Urinary bladder (tissue), 4 donors: ENCODE data around the gene TSPOAP1. TPM values are rescaled to one million over a fixed set of nuclear protein-coding genes. Genes with fewer than 3 reads are reported as not detected.
"Not testable (repeated sequence)": the region's sequence is repeated elsewhere in the genome, so short reads cannot be mapped to it uniquely, and the experiment has no call there.

Experiments used
- DNase-seq: peaks from one replicate; pipeline ENCODE4 v3.0.0-alpha.2; 2015; ENCODE audit errors: extremely low spot score
- H3K27ac ChIP-seq: one replicate; pipeline ENCODE4 v1.5.1; 2013; ENCODE audit warnings: low read depth, mild to moderate bottlenecking, moderate library complexity
- H3K36me3 ChIP-seq: one replicate; pipeline ENCODE4 v1.6.1; 2013; ENCODE audit warnings: mild to moderate bottlenecking, moderate library complexity; ENCODE audit not compliant: insufficient read depth
- H3K4me1 ChIP-seq: one replicate; pipeline ENCODE4 v1.6.1; 2013; ENCODE audit warnings: mild to moderate bottlenecking, moderate library complexity; ENCODE audit not compliant: insufficient read depth
- H3K4me3 ChIP-seq: one replicate; pipeline ENCODE4 v1.5.1; 2013; ENCODE audit warnings: low read depth, low read length
- WGBS: extraction: QIAGEN DNeasy Blood & Tissue Kit; methylation state at CpG from one replicate; pipeline ENCODE4 v1.1.7; 2013; 5-methylcytosine and 5-hydroxymethylcytosine counted together
- polyA plus RNA-seq: library from polyadenylated mRNA; stranded (reverse); fragments of 200-250 nt; gene quantifications from one replicate; pipeline ENCODE4 v1.2.3, GENCODE V29; 2013
- total RNA-seq: library from RNA; depleted of rRNA; stranded (reverse); fragments of >200 nt; gene quantifications from one replicate; pipeline ENCODE4 v1.2.3, GENCODE V29; 2014
- donor health status: healthy with polysubstance abuse.
- donor health status: healthy.

TSPOAP1 gene
- total and polyA plus RNA-seq, 2 donors, result 7.4 to 19.1 TPM

- no peak overlapping the region for H3K4me3 ChIP-seq
- DNase-seq, result no peak
- WGBS, result 57% methylated on average over 4 of the region's 4 CpGs
Observed at GRCh38 chr17:58353389-58353825, 24.8 kb upstream of the TSPOAP1 start.

GRCh38 chr17:58352596-58353388 is 24.2 kb upstream of the TSPOAP1 start:
- H3K4me3 ChIP-seq, result peak overlapping the region; percentile 95
- H3K4me1 ChIP-seq, result no peaks in the 10 kb centered on the region
- 3% methylated on average over 26 of the region's 26 CpGs for WGBS
- DNase-seq, result no peak
- H3K27ac ChIP-seq, result peak overlapping the region; percentile 86
- no peaks in the 10 kb centered on the region for H3K36me3 ChIP-seq

More at GRCh38 chr17:58353389-58353825, 24.8 kb upstream of the TSPOAP1 start:
- no peaks in the 10 kb centered on the region for H3K4me1 ChIP-seq
- no peaks in the 10 kb centered on the region for H3K36me3 ChIP-seq
- peak overlapping the region; percentile 86 for H3K27ac ChIP-seq

GRCh38 chr17:58351831-58352595 is 23.4 kb upstream of the TSPOAP1 start, which contains the start of gene SUPT4H1:
SUPT4H1 (minus strand) TSS chr17:58352201; CDS start chr17:58352135, 66 bp downstream.
- DNase-seq, result peak; percentile 79
- Histone ChIP-seq H3K4me3 (peak within 1 kb of the TSS; percentile 95), H3K4me1 (no peaks in the 10 kb centered on the region), H3K27ac (peak within 1 kb of the TSS; percentile 93), H3K36me3 (no peaks in the 10 kb centered on the region)
- under 1% methylated on average over 60 of the region's 60 CpGs for WGBS

DNA sequence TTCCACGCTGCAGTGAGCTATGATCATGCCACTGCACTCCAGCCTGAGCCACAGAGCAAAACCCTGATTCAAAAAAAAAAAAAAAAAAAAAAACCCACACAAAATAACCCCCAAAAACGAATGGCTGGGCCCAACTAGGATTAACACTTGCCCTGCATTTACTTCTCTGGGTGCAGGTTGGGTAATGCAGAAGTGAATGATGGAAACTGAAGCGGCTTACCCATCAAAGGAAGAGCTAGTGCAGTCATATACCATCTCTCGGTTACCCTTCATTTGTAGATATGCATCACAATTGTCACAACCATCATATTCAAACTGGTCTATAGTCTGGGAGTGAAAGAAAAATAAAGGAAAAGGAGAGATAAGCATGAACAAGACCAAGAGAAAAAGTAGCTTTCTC is 22.6 kb upstream of the TSPOAP1 start:
- WGBS, result 52% methylated on average over 4 of the region's 4 CpGs
- Histone ChIP-seq H3K27ac (no peak overlapping the region), H3K4me1 (no peaks in the 10 kb centered on the region), H3K36me3 (no peaks in the 10 kb centered on the region), H3K4me3 (peak overlapping the region; percentile 95)
- no peak for DNase-seq

GRCh38 chr17:58348038-58348437 is 19.4 kb upstream of the TSPOAP1 start:
- Histone ChIP-seq H3K27ac (no peak overlapping the region), H3K36me3 (no peaks in the 10 kb centered on the region), H3K4me3 (no peak overlapping the region), H3K4me1 (no peaks in the 10 kb centered on the region)
- 92% methylated on average over 1 of the region's 1 CpG for WGBS
- DNase-seq, result no peak

DNA sequence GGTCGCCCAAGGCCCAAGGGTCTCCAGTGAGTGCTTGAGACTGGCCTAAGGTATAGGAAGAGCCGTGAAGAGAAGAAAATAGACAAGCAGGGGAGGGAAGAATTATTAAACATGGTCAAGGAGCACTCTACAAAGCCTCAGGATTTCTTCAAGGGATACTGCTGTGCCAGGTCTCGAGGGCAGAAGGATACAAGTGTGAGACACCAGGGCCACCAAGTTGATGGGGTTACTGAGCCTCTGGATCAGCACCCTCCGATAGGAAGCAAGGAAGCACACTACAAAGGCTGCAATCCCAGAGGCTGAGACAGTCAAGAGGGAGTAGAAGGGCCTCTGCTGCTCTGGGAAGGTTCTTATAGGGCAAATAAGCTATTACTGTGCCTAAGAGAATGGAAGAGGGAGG is 16.9 kb upstream of the TSPOAP1 start:
- DNase-seq, result no peak
- Histone ChIP-seq H3K4me1 (no peaks in the 10 kb centered on the region), H3K36me3 (no peaks in the 10 kb centered on the region), H3K4me3 (no peak overlapping the region), H3K27ac (no peak overlapping the region)
- 93% methylated on average over 4 of the region's 4 CpGs for WGBS

DNA sequence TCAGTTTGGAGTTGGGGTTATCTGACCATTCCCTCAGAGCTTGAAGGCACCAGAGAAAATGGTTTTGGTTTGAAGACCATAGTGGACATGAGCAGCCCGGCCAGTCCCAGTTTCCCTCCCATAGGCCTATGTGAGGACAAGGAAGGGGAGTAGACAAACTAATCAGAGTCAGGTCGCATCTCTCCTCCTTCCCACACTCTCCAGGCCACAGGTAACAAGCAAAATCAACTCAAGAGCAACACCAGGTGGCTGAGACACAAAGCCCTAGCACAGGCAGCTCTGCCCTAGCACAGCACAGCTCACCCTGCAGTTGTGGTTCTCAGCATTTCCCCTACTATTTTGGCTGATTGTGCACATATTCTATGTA is 16.2 kb upstream of the TSPOAP1 start:
- no peak overlapping the region for H3K4me3 ChIP-seq
- H3K27ac ChIP-seq, result no peak overlapping the region
- 68% methylated on average over 2 of the region's 2 CpGs for WGBS
- H3K4me1 ChIP-seq, result no peaks in the 10 kb centered on the region
- H3K36me3 ChIP-seq, result no peaks in the 10 kb centered on the region
- DNase-seq, result no peak

DNA sequence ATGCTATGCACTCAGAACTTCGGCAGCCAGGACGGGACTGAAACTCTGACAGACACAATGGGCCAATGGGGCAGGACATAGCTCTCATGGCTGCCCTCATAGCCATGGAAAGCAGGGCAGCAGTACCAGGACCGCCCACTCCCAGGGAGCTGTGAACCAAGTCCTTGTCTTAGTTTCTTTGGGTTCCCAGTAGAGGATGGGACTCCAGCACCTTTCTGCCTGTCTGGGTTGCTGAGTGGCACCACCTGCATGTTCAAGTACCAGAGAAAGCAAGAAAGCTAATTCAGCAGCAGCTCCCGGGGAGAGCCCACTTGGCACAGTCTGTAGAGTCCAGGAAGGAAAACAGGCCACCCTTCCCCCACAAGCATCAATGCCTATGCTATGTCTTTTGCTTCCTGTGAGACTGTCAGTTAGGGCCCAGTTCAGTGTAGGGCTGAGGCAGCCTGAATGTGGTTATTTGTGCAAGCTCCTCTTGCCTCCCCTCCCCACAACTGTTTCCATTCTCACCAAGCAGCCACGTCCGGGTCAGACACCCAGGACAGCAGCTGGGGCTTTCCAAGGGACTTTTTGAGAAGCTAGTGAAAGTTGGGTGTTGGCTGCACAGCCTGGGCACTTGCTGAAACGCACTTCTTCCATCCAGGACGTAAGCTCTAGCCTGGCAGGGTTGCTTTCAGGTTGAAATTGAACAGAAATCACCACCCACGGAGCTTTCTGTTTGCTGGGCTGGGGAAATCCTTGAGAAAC is 15.6 kb upstream of the TSPOAP1 start:
- 50% methylated on average over 9 of the region's 9 CpGs for WGBS
- Histone ChIP-seq H3K27ac (no peak overlapping the region), H3K4me1 (no peaks in the 10 kb centered on the region), H3K36me3 (no peaks in the 10 kb centered on the region), H3K4me3 (no peak overlapping the region)
- DNase-seq, result no peak

DNA sequence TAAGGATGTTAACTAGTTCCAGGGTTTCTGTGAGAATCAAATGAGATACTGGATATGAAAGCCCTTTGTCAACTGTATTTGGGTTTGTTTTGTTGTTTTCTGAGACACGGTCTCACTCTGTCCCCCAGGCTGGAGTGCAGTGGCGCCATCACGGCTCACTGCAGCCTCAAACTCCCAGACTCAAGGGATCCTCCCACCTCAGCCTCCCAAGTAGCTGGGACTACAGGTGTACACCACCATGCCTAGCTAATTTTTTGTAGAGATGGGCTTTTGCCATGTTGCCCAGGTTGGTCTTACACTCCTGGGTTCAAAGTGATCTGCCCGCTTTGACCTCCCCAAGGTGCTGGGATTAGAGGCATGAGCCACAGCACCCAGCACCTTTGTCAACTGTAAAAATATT is 14.5 kb upstream of the TSPOAP1 start:
- Histone ChIP-seq H3K4me1 (no peaks in the 10 kb centered on the region), H3K4me3 (no peak overlapping the region), H3K36me3 (no peaks in the 10 kb centered on the region), H3K27ac (no peak overlapping the region)
- 87% methylated on average over 4 of the region's 4 CpGs for WGBS
- no peak for DNase-seq

GRCh38 chr17:58341861-58342475 is 13.4 kb upstream of the TSPOAP1 start:
- H3K36me3 ChIP-seq, result no peaks in the 10 kb centered on the region
- WGBS, result 84% methylated on average over 4 of the region's 4 CpGs
- no peak overlapping the region for H3K4me3 ChIP-seq
- no peak overlapping the region for H3K27ac ChIP-seq
- DNase-seq, result no peak
- no peaks in the 10 kb centered on the region for H3K4me1 ChIP-seq

GRCh38 chr17:58341136-58341860 is 12.7 kb upstream of the TSPOAP1 start:
- DNase-seq, H3K27ac ChIP-seq, H3K36me3 ChIP-seq, H3K4me1 ChIP-seq, H3K4me3 ChIP-seq: not testable (repeated sequence)
- 93% methylated on average over 11 of the region's 11 CpGs for WGBS

DNA sequence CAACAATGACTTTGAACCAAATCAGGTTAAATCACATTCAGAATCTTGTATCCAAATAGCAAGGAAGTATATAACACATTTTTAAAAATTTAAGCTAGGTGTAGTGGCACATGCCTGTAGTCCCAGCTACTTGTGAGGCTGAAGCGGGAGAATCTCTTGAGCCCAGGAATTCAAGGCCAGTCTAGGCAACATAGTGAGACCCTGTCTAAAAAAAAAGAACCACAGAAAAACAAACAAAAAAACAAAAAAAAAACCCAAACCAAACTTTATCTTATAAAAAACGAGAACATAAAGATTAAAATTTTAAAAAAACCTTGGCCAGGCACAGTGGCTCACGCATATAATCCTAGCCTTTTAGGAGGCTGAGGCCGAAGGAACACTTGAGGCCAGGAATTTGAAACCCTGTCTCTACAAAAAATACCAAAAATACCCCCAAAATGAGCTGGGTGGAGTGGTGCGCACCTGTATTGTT is 11.8 kb upstream of the TSPOAP1 start:
- Histone ChIP-seq H3K36me3 (no peaks in the 10 kb centered on the region), H3K27ac (no peak overlapping the region), H3K4me3 (no peak overlapping the region), H3K4me1 (no peaks in the 10 kb centered on the region)
- 85% methylated on average over 5 of the region's 5 CpGs for WGBS
- DNase-seq, result no peak
